Measurements from ENCODE around the gene SULT1A2.
"Not testable (repeated sequence)": the region's sequence is repeated elsewhere in the genome, so short reads cannot be mapped to it uniquely, and the experiment has no call there.

SULT1A2 gene

DNA sequence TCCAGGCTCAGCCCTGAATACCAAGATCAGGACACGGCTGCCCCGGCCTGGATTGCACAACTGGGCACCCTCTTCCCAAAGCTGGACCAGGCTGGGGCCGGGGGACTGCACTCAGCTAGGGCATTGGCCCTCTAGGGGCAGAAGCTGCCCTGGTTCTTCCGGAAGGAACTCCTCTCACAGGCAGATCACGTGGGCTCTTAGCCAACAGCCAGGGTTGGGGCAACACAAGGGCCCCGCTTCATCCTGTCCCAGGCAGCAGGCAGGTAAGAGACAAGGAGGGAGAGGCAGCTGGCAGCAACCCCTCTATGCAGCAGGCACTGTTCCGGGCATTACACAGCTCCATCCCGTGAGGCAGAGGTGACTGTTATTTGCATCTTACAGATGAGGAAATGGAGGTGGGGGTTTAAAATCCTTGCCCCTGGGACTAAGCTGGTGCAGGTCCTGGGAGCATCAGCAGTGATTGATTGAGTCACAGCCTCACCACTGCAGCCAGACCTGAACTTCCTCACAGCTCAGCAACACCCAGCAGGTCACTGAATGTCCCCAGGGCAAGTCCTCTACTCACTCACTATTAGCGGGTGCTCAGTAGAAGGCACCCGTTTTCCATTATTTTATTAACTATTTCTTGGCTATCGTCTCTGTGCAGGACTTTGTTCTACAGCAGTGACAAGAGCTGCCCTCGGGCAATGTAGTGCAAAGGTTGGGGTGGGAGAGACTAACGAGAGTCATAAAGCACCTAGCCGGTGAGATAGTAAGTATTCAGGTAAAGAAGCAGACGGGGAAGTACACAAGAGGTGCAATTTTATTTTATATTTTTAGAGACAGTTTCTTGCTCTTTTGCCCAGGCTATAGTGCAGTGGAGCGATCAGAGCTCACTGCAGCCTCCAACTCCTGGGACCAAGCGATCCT lies 2.8 kb upstream of the SULT1A2 start:
- not testable (repeated sequence) for H3K27ac ChIP-seq (ENCODE audit: low read depth, low read length); H3K27me3 ChIP-seq (ENCODE audit: insufficient read depth, low read length); H3K4me3 ChIP-seq (ENCODE audit: low read length); H3K36me3 ChIP-seq (ENCODE audit: insufficient read depth, low read length); H3K9me3 ChIP-seq (ENCODE audit: insufficient read depth, low read depth, low read length); H3K9ac ChIP-seq (ENCODE audit: low read depth, low read length)
- WGBS, result no CpG with 5 or more reads among the region's 17 CpGs
- H3K4me1 ChIP-seq (ENCODE audit: insufficient read depth, low read length), result peaks cover 20% of the 10 kb centered on the region

DNA sequence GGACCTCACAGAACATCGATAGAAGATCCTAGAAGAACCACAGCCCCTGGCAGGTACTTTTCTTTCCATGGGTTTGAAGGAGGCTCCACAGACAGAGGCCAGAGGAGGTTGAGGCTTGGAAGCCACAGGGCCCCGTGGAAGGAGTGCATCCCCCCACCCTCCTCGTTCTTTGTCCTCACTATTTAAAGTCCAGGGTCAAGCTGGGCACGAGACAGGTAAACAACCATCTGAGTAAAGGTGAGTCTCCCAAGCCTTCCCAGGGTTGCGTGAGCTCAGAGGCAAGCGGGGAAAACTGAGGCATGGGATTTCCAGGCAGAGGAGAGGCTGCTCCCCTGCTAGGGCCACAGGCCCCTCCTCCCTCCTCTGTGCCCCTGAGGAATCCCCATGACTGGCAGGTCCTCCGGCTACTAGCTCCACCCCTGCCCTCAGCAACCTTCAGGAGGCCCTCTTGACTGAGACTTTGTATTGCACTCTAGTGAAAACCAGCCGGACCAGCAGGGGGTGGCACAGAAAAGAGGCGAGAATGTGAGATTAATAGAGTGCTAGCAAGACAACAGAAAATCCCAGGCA lies 927 bp upstream of the SULT1A2 start:
- H3K27ac ChIP-seq (ENCODE audit: low read depth, low read length), result no peak overlapping the region
- H3K9me3 ChIP-seq (ENCODE audit: insufficient read depth, low read depth, low read length), result no peaks in the 10 kb centered on the region
- no peaks in the 10 kb centered on the region for H3K27me3 ChIP-seq (ENCODE audit: insufficient read depth, low read length)
- no peak overlapping the region for H3K4me3 ChIP-seq (ENCODE audit: low read length)
- no peak overlapping the region for H3K9ac ChIP-seq (ENCODE audit: low read depth, low read length)
- no peaks in the 10 kb centered on the region for H3K36me3 ChIP-seq (ENCODE audit: insufficient read depth, low read length)
- peaks cover 20% of the 10 kb centered on the region for H3K4me1 ChIP-seq (ENCODE audit: insufficient read depth, low read length)
- WGBS, result 69% methylated on average over 9 of the region's 9 CpGs

DNA sequence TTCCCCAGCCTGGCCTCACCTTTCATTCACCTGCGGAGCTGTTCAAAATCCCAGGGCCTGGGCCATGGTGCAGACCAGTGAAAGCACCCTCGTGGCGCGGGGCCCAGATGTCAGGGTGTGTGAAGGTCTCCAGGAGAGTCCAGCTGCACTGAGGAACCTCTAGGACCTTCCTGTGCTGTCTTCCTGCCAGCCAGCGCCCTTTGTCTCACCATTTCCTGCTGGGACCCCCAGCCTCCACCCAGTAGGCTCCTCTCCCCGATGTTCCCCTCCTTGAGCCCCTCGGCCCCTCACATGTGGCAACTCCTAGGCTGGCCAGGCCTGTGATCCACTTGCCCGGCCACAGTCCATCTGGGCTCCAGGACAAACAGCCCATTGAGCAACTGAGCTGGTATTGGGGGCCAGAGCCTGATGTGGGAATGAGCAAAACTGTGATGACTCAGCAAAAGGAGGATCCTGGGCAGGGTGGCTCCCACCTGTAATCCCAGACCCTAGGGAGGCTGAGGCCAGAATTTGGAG lies 677 bp downstream of the SULT1A2 start:
- no peaks in the 10 kb centered on the region for H3K27me3 ChIP-seq (ENCODE audit: insufficient read depth, low read length)
- H3K9ac ChIP-seq (ENCODE audit: low read depth, low read length), result no peak overlapping the region
- no peaks in the 10 kb centered on the region for H3K9me3 ChIP-seq (ENCODE audit: insufficient read depth, low read depth, low read length)
- peaks cover 3% of the 10 kb centered on the region; the same call in 1 of the 2 replicates for H3K36me3 ChIP-seq (ENCODE audit: insufficient read depth, low read length)
- no peak overlapping the region for H3K27ac ChIP-seq (ENCODE audit: low read depth, low read length)
- peaks cover 20% of the 10 kb centered on the region for H3K4me1 ChIP-seq (ENCODE audit: insufficient read depth, low read length)
- H3K4me3 ChIP-seq (ENCODE audit: low read length), result no peak overlapping the region
- WGBS, result 87% methylated on average over 8 of the region's 8 CpGs

DNA sequence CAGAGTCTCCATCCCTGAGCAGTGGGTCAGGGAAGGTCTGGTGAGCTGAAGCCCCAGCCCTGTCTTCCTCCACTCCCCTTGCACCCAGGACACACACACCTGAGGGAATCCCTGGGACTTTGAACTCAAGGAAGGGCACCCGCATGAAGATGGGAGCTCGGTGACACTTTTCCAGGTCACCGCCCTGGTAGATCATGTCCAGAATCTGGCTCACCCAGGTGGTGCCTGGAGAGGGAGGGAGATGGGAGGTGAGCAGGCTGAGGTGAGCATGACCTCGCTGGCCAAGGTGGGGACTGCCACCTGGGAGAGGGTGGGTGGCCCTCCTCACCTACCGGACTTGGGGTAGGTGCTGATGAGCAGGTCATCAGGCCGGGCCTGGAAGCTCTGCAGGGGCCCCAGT lies 1.4 kb downstream of the SULT1A2 start:
- H3K4me3 ChIP-seq (ENCODE audit: low read length); H3K9ac ChIP-seq (ENCODE audit: low read depth, low read length); H3K36me3 ChIP-seq (ENCODE audit: insufficient read depth, low read length); H3K27me3 ChIP-seq (ENCODE audit: insufficient read depth, low read length); H3K27ac ChIP-seq (ENCODE audit: low read depth, low read length); H3K9me3 ChIP-seq (ENCODE audit: insufficient read depth, low read depth, low read length): not testable (repeated sequence)
- WGBS, result 89% methylated on average over 4 of the region's 6 CpGs
- peaks cover 20% of the 10 kb centered on the region for H3K4me1 ChIP-seq (ENCODE audit: insufficient read depth, low read length)

DNA sequence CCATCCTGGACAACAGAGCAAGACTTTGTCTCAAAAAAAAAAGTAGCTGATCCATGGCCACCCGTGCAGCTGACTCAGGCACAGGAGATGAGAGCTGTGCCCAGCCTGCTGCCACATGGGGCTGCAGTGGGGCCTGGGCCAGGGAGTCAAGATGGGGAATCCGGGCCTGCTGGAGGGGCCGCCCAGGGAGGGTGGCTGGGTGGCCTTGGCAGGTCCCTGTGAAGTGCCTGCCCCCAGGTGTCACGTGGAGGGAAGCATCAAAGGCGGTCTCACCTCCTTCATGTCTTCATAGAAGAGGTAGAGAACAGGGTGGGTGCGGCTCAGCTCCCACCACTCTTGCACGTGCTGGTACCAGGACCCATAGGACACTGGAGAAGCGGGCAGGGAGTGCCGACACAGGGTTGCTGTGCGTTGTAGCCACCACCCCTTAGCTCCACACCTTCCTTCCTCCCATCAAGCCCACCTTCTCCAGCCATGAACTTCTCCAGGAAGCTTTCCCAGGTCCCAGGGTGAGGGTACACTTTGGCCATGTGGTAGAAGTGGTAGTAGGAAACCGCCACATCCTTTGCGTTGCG lies 3.8 kb downstream of the SULT1A2 start:
- 92% methylated on average over 10 of the region's 13 CpGs for WGBS
- Histone ChIP-seq H3K27ac (ENCODE audit: low read depth, low read length) (no peak overlapping the region), H3K36me3 (ENCODE audit: insufficient read depth, low read length) (peaks cover 20% of the 10 kb centered on the region), H3K27me3 (ENCODE audit: insufficient read depth, low read length) (no peaks in the 10 kb centered on the region), H3K9me3 (ENCODE audit: insufficient read depth, low read depth, low read length) (no peaks in the 10 kb centered on the region), H3K9ac (ENCODE audit: low read depth, low read length) (no peak overlapping the region), H3K4me1 (ENCODE audit: insufficient read depth, low read length) (peaks cover 19% of the 10 kb centered on the region), H3K4me3 (ENCODE audit: low read length) (no peak overlapping the region)

DNA sequence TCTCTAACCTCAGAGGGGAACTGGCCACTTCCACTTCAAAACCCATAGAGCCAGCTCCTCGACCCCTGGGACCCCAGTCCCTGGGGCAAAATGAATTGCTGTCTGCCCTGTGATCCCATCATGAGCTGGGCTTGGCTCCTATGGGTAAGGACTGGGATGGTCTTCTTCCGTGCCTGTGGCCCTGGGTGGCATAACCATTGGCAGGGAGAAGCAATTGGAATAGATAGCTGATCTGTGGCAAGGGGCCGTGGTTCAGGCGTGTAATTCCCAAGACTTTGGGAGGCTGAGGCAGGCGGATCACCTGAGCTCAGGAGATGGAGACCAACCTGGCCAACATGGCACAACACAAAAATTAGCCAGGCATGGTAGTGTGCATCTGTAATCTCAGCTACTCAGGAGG lies 4.3 kb downstream of the SULT1A2 start:
- 95% methylated on average over 5 of the region's 5 CpGs for WGBS
- Histone ChIP-seq H3K9ac (ENCODE audit: low read depth, low read length) (no peak overlapping the region), H3K9me3 (ENCODE audit: insufficient read depth, low read depth, low read length) (no peaks in the 10 kb centered on the region), H3K27ac (ENCODE audit: low read depth, low read length) (no peak overlapping the region), H3K4me1 (ENCODE audit: insufficient read depth, low read length) (peaks cover 14% of the 10 kb centered on the region), H3K36me3 (ENCODE audit: insufficient read depth, low read length) (peaks cover 21% of the 10 kb centered on the region), H3K27me3 (ENCODE audit: insufficient read depth, low read length) (no peaks in the 10 kb centered on the region), H3K4me3 (ENCODE audit: low read length) (no peak overlapping the region)

DNA sequence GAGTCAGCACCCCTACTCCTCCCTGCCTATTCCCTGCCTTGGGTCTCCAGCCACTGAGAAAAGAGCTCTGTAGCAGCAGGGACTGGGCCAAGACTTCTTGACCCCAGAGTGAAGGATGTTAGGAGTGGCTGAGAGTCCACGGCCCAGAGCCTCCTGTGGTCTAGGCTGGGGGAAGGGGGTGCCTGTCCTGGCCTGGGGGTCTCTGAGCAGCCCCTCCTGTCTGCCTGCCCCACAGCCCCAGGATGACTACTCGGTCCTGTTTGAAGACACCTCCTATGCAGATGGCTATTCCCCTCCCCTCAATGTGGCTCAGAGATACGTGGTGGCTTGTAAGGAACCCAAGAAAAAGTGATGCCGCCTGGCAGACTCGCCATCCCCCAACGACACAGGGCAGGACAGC lies 5.5 kb downstream of the SULT1A2 start:
- Histone ChIP-seq H3K4me1 (ENCODE audit: insufficient read depth, low read length) (0 out of 2 replicates have a peak, but pooled peaks cover 3% of the 10 kb centered on the region), H3K36me3 (ENCODE audit: insufficient read depth, low read length) (peaks cover 26% of the 10 kb centered on the region), H3K9ac (ENCODE audit: low read depth, low read length) (no peak overlapping the region), H3K27ac (ENCODE audit: low read depth, low read length) (no peak overlapping the region), H3K4me3 (ENCODE audit: low read length) (no peak overlapping the region), H3K27me3 (ENCODE audit: insufficient read depth, low read length) (no peaks in the 10 kb centered on the region), H3K9me3 (ENCODE audit: insufficient read depth, low read depth, low read length) (no peaks in the 10 kb centered on the region)
- 93% methylated on average over 6 of the region's 6 CpGs for WGBS

DNA sequence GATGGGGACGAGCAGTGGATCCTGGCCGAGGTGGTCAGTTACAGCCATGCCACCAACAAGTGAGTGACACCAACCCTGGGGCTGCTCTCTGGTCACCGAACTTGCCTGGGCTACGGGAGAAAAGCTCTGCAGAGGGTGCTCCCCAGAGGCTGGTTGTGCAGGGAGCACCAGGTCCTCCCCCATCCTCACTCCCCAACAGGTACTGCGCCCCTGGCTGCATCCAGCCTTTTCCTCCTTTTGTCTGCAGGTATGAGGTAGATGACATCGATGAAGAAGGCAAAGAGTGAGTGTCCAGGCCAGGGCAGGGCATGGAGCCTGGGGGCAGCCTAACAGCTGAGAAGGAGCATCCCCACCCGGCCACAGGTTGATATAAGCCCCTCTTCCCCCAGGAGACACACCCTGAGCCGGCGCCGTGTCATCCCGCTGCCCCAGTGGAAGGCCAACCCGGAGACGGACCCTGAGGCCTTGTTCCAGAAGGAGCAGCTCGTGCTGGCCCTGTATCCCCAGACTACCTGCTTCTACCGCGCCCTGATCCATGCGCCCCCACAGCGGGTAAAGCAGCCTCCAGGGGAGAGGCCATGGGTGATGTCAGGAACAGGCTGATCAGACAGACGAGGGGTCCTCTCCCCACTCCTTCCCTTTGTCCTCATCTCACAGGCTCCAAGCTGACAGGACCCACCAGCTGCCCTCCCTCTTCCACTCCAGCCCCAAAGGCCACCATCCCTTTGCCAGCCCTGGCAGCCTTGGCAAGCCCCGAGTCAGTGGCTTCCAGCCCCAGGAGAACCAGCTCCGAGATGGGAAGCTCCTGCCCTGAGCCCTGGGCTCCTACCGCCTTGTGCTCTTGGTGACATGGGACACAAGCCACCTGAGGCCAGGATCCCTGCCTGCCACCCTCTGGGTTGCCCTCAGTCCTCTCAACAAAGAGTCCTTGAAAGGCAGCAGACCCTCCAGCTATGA lies 6.2 kb downstream of the SULT1A2 start:
- H3K4me3 ChIP-seq (ENCODE audit: low read length), result no peak overlapping the region
- H3K27me3 ChIP-seq (ENCODE audit: insufficient read depth, low read length), result no peaks in the 10 kb centered on the region
- no peaks in the 10 kb centered on the region for H3K4me1 ChIP-seq (ENCODE audit: insufficient read depth, low read length)
- H3K27ac ChIP-seq (ENCODE audit: low read depth, low read length), result no peak overlapping the region
- peaks cover 31% of the 10 kb centered on the region for H3K36me3 ChIP-seq (ENCODE audit: insufficient read depth, low read length)
- WGBS, result 95% methylated on average over 22 of the region's 22 CpGs
- H3K9ac ChIP-seq (ENCODE audit: low read depth, low read length), result no peak overlapping the region
- no peaks in the 10 kb centered on the region for H3K9me3 ChIP-seq (ENCODE audit: insufficient read depth, low read depth, low read length)

DNA sequence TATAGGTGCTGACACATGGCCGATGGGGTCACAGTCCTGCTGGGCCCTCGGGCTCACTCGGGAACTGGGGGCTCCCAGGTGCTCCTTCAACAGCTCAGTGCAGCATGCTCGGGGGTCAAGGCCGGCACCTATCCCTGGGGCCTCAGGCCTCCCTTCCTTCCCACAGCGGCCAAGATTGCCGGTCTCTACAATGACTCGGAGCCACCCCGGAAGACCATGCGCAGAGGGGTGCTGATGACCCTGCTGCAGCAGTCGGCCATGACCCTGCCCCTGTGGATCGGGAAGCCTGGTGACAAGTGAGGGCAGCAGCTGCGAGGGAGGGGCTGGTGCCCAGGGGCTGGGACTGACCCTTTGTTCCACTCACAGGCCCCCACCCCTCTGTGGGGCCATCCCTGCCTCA lies 6.9 kb downstream of the SULT1A2 start:
- 96% methylated on average over 13 of the region's 13 CpGs for WGBS
- Histone ChIP-seq H3K4me1 (ENCODE audit: insufficient read depth, low read length) (no peaks in the 10 kb centered on the region), H3K36me3 (ENCODE audit: insufficient read depth, low read length) (peaks cover 38% of the 10 kb centered on the region), H3K9me3 (ENCODE audit: insufficient read depth, low read depth, low read length) (no peaks in the 10 kb centered on the region), H3K27me3 (ENCODE audit: insufficient read depth, low read length) (no peaks in the 10 kb centered on the region), H3K4me3 (ENCODE audit: low read length) (no peak overlapping the region), H3K9ac (ENCODE audit: low read depth, low read length) (no peak overlapping the region), H3K27ac (ENCODE audit: low read depth, low read length) (no peak overlapping the region)

DNA sequence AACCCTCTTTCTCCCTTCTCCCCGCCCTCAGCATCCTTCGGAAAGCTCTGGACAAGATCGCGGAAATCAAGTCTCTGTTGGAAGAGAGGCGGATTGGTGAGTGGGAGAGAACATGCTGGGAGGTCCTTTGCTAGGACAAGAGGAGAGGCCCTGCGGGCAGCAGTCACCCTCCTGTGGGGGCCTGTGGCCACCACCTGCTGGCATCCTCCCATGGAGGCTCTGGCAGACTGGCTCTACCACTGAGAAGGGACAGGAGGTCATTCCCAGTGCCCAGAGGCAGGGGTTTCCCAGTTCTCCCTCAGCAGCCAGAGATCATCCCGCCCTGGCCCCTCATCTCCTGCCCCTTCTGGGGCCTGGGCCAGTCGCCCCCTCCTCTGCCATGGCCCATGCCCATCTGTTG lies 7.8 kb downstream of the SULT1A2 start:
- Histone ChIP-seq H3K4me1 (ENCODE audit: insufficient read depth, low read length) (no peaks in the 10 kb centered on the region), H3K9me3 (ENCODE audit: insufficient read depth, low read depth, low read length) (no peaks in the 10 kb centered on the region), H3K36me3 (ENCODE audit: insufficient read depth, low read length) (peaks cover 41% of the 10 kb centered on the region), H3K9ac (ENCODE audit: low read depth, low read length) (no peak overlapping the region), H3K27me3 (ENCODE audit: insufficient read depth, low read length) (no peaks in the 10 kb centered on the region), H3K27ac (ENCODE audit: low read depth, low read length) (no peak overlapping the region), H3K4me3 (ENCODE audit: low read length) (no peak overlapping the region)
- WGBS, result 93% methylated on average over 7 of the region's 8 CpGs
